ENCODE data around the gene CD58. TPM values are rescaled to one million over a fixed set of nuclear protein-coding genes. Genes with fewer than 3 reads are reported as not detected.
A peak's percentile ranks its signal among the peaks of the same experiment; 100 is the strongest.

The CD58 gene
- total and polyA plus RNA-seq, 9 of the 15 experiments (the other 6 are each of a cell fraction or from before 2014, with no cell fraction given) = 18.1 to 113 (median 37.4) TPM

DNA sequence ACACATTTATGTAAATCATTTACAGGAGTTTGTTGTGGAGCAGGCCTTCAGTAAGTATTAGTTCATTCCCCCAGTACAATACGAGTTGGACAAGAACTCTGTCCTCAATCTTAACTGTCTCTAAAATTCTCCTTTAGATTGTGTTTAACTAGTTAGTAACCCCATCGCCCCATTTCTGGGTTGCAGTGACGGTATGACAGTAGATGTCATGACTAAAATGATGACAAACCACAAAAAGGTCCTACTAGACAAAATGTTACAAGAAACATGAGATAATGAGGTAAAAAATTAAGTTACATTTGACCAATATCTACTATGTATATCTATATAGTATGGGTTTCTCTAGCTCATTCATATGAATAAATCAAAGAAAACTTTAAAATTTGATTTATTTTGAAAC lies 41.1 kb downstream of the CD58 start (continued):
- TF ChIP-seq PBX2 (CRISPR knock-in tag; IDR thresholded peaks at IDR 0.05; ENCODE audit: low read depth) = no peak
- no peak for TF ChIP-seq PBX2 (tag; conservative IDR thresholded peaks at IDR 0.05; ENCODE audit: low read depth)
- no peak for TF ChIP-seq MBD2 (IDR thresholded peaks at IDR 0.05; ENCODE audit: borderline replicate concordance, low read depth)

DNA sequence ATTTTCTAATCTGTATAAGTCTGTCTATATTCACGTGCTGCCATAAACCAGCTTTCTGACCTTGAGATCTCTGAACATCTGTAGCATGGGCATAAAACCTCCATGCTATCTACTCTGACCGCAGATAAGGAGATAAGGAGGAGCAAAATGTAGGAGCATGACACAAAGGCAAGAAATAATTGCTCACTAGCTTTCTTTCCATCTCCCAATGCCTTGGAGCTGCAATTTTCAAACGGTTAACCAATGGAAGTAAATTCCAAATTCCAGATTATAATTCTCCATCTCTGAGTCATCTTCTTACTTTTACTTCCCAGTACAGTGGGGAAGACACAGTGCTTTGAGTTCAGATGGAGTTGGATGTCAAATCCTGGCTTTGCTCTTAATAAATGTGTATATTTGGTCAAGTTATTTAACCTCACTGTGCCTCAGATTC lies 41.6 kb downstream of the CD58 start:
- H4K20me1 ChIP-seq (replicated peaks; ENCODE audit: control insufficient read depth, insufficient read depth, low read length) = no peaks in the 10 kb centered on the region
- ChIA-PET CTCF (ENCODE audit: low intra/inter-chr PET ratio) (no interaction called here), POLR2A (no interaction called here)
- no peak overlapping the region for H2AFZ ChIP-seq (ENCODE audit: low read depth, low read length)
- 8% methylated on average over 3 of the region's 3 CpGs for WGBS (ENCODE audit: insufficient coverage, low coverage, missing lambda C conversion rate)
- no peaks in the 10 kb centered on the region for H3K79me2 ChIP-seq (ENCODE audit: control insufficient read depth, insufficient read depth, low read length)
- no peaks in the 10 kb centered on the region for H3K9me1 ChIP-seq (ENCODE audit: control insufficient read depth, insufficient read depth, low read length)
- H3K4me1 ChIP-seq (replicated peaks in 1 of 2; ENCODE audit: control insufficient read depth in 2 of 2, insufficient read depth in 2 of 2, low read length in 2 of 2) = peaks cover 0 to 5% of the 10 kb centered on the region in 2 experiments; a peak in 2 of 5 replicates
- BruUV-seq (replicated peaks) = no TSS peak
- no peaks in the 10 kb centered on the region for H3K9me3 ChIP-seq (replicated peaks; ENCODE audit: control insufficient read depth, insufficient read depth, low read depth, low read length)
- FAIRE-seq (peak; percentile 19), ATAC-seq (peak; percentile 44; the same call in 1 of the 3 replicates), DNase-seq (ENCODE audit: extremely low read depth in 1 of 4, low spot score in 3 of 4) (no peak)
- H3K4me3 ChIP-seq = no peak overlapping the region
- no peaks in the 10 kb centered on the region for H3K27me3 ChIP-seq (ENCODE audit: control insufficient read depth in 2 of 2, insufficient read depth in 2 of 2, low read length in 2 of 2)
- in situ Hi-C loops (cut with MboI) (no loop called here), intact Hi-C loops (cut with micrococcal nuclease) (no loop called here)
- H3K36me3 ChIP-seq (ENCODE audit: control insufficient read depth, insufficient read depth, low read length) = peaks cover 18% of the 10 kb centered on the region; the same call in 2 of the 3 replicates
- no peak overlapping the region for H3K27ac ChIP-seq (ENCODE audit: extremely low read depth, low read depth, low read length)
- H3K4me2 ChIP-seq (ENCODE audit: insufficient read depth, low read length) = no peak overlapping the region
- H3K9ac ChIP-seq (ENCODE audit: insufficient read depth in 1 of 2, low read depth in 2 of 2, low read length in 2 of 2) = no peak overlapping the region
- TF ChIP-seq MLLT1 (IDR thresholded peaks at IDR 0.05) (peak in 1 of 2 experiments; percentile 54; a peak in 1 of 4 replicates), SMARCA4 (IDR thresholded peaks at IDR 0.05) (0 out of 2 replicates have a peak, but pooled peaks have one; percentile 14), FOXJ2 (tag; IDR thresholded peaks at IDR 0.05) (no peak), ZBTB1 (CRISPR knock-in tag; IDR thresholded peaks at IDR 0.05; ENCODE audit: borderline replicate concordance, low read depth) (no peak), HDAC2 (IDR thresholded peaks at IDR 0.05) (0 out of 2 replicates have a peak, but pooled peaks have one; percentile 18), KDM1A (IDR thresholded peaks at IDR 0.05) (peak in 1 of 2 experiments; percentile 14; a peak in 1 of 4 replicates), BHLHE40 (IDR thresholded peaks at IDR 0.05; ENCODE audit: low read length) (peak; percentile 29; the same call in 1 of the 2 replicates), TEAD4 (IDR thresholded peaks at IDR 0.05; ENCODE audit: low read length) (peak; percentile 40; the same call in 1 of the 2 replicates), TEAD4 (CRISPR knock-in tag; IDR thresholded peaks at IDR 0.05; ENCODE audit: borderline replicate concordance) (no peak), ZNF561 (CRISPR knock-in tag; conservative IDR thresholded peaks at IDR 0.05) (no peak), PHF8 (IDR thresholded peaks at IDR 0.05; ENCODE audit: borderline replicate concordance, low read length) (no peak), RCOR1 (IDR thresholded peaks at IDR 0.05; ENCODE audit: borderline replicate concordance in 1 of 2, low read depth in 2 of 2, low read length in 2 of 2) (0 out of 4 replicates have a peak, but pooled peaks of 1 of the 2 experiments have one; percentile 49), ETV6 (IDR thresholded peaks at IDR 0.05; ENCODE audit: borderline replicate concordance in 1 of 2, low read depth in 2 of 2, low read length in 1 of 2) (no peak), ETV6 (CRISPR knock-in tag; IDR thresholded peaks at IDR 0.05; ENCODE audit: borderline replicate concordance) (no peak), EZH2 (IDR thresholded peaks at IDR 0.05; ENCODE audit: borderline replicate concordance, low read depth, low read length) (no peak), ESRRA (IDR thresholded peaks at IDR 0.05; ENCODE audit: borderline replicate concordance, low read depth) (peak; percentile 97)
